GM19193 (cell line): Measurements from ENCODE around the gene AGFG1.

ENCODE experiments used
- POLR2A ChIP-seq: IDR thresholded peaks from 4 replicates; pipeline ENCODE4 v1.6.1; 2011; ENCODE audit not compliant: insufficient read depth, insufficient read length; ENCODE audit errors: extremely low read depth

Gene AGFG1

DNA sequence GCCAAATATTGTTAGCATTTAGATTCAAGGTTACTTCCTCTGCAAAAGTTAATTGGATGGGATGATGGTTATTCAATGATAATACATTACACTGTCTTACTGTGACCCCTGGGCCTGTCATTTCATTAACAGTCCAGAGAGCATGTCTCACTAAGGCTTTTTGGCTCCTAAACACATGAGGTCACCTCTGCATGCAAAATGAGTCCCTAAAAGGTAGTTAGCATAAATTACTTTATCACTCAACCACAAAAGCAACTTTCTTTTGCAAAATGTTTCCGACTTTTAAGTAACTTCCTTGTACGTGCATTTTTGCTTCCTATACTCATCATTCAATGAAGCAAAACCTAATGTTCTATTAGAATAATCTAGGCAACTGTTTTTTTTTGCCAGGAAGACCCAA is 16.8 kb upstream of the AGFG1 start:
- TF ChIP-seq POLR2A, result no peak

DNA sequence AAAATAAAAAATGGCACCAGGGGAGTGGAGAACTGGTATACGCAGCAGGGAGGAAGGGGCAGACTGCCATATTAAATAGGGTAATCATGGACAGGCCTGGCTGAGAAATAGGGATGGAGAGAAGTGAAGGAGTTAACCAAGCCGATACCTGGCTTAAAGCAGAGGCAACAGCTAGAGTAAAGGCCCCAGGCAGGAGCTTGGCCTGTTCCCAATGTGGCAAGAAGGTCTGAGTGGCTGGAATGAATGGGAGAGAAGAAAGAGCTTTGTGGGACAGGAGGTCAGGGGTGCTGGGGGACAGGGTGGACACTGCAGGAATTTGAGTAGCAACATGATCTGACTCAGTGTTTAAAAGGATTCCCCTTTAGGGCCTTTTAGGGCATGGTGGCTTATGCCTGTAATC is 15.9 kb upstream of the AGFG1 start:
- no peak for TF ChIP-seq POLR2A

DNA sequence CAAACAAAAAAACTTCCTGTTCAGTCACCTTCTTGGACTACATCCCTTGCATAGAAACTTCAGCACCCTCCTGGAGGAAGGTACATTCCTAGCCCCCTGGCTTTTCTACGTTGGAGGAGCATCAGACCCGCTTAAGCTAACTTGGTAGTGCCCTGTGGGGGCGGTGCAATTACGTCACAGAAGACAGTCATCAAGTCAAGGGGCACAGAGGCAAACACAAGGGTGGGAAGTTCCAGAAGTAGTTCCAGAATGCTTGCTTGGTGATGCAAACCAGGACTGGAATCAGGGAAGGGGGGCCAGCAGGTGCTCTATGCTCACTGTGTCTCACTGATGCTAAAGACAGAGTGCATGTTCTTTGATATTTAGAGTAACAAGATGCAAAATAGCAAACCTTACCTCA is 15.2 kb upstream of the AGFG1 start:
- TF ChIP-seq POLR2A, result no peak

DNA sequence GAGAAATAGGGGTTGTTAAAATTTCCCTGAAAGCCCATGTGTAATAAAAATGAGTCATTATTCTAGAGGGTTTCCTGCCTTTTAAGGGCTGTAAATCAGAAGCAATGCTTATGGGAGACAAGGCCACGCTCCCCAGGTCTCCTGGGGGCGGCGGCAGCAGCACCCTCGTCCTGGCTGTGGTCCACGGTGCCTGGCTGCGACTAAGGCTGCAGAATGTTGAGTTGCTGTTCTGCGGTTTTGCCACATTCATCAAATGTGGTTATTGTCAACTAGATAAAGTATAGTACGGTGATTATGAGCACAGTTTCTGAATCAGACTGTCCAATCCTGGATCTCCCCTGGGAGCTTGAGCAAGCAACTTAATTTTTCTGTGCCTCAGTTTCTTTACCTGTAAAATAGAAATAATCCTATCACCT is 11.9 kb upstream of the AGFG1 start:
- no peak for TF ChIP-seq POLR2A

DNA sequence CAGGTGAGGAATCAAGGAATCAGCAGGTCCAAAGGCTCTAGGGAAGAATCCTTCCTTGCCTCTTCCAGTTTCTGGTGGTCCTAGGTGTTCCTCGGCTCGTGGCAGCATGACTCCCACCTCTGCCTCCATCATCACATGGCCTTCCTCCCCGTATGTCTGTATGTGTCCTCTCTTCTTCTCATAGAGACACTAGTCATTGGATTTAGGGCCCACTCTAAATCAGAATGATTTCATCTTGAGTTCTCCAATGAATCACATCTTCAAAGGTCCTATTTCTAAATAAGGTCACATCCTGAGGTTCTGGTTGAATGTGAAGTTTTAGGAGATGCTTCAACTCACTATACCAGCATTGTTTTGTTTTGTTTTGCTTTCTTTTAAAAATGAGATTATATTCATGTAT is 11.1 kb upstream of the AGFG1 start:
- no peak for TF ChIP-seq POLR2A

DNA sequence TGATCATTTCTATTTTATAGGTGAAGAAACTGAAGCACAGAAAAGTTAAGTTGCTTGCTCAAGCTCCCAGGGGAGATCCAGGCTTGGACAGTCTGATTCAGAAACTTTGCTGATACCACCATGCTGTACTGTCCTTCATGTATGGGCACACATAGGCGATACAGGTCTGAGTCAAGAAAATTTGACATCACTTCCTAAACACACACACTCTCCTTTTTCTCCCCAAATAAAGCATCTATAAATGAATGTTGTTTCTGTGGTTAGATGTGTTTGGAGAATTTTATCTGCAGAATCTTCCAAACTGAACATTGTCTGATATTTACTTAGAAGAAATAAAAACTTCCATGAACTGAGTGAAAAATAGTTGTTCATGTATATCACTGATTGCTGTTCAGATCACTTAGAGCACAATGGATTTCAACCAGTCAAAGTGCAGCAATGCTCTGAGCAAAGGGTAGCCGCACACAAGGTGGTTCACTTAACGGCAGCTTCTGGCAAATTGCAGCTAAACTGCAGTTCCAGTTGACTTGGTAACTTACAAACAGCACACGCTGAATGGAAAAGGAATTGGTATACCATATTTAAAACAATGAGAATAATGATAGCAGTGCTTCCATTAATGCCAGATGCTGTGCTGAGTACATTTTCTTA is 10.0 kb upstream of the AGFG1 start:
- no peak for TF ChIP-seq POLR2A

DNA sequence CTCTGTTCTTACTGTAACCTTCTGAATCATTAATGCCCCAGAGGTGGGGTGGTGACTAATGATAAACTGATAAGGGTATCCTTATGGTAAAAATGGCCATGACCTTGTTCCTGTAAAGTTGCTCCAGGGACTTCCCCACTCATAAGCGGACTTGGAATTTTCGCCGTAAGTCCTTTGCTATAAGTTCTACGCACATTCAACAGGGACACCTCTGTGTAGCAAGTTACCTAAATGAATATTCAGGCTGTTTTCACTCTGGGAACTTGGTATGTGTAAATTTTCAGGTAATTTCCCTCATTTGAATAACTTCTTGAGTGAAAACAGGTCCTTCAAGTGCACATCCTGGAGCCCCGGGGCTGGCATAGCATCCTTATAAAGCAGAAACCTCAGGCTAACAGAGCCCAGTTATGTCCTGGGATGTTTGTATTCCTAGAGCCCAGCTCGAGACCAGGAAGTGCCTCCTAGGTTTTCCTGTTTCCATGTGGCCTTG is 9.4 kb upstream of the AGFG1 start:
- TF ChIP-seq POLR2A, result no peak

DNA sequence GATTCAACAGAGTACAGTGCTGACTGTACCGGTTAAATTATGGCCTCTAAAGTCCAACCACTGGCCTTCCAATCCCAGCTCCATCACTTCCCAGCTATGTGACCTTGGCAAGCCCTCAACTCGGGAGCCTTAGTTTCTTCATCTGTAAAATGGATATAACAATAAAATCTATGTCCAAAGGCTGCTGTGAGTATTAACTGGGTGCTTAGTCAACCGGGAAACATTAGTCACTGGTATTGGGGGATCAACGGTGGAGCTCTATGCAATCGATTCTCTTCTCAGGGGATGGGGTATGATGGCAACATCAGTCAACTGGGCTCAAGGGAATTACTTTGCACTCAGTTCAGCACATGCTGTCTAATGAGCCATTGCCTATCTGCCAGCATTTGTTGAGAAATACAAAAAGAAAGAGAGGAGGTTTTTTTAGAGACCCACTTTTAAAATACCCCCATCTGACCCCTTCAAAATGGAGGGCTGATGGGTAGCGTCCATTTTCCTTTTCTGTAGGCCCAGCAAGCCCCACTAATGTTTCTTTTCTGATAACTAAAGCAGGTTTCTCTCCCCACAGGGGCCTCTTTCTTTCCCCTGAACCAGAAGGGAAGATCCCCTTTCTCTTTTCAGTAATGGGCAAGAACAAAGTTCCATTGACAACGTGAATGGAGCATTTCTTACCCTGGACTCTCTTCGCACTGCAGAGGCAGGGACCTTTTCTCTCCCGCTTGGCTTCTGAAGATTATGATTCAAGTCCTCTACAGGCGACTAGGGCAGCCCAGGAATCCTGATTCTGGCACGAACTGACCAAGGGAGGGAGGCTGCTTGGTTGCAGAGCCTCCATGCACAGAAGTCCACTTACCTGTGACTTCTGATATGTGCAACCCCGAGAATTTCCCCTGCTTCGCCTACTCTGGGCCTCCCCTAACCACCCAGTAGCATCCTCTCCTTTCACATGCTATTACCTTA is 8.7 kb upstream of the AGFG1 start:
- TF ChIP-seq POLR2A, result no peak

DNA sequence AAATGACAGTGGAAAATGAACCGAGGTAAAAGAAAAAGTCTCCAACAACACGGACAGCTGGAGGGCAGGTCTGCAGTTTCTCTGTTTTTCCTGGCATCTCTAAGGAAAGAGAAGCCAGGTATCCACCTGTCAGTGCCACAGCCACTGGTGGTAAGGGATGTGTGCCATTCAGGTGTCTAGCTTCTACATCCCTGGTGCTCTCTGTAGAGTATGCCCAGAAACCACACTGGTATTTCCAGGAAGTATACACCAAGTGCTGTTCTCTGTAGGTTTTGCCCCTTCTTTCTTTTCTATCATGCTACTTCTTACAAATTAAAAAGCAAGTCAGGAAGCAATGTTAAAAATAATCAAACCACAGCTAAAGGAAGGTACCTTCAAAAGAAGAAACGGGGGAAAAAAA is 7.6 kb upstream of the AGFG1 start:
- no peak for TF ChIP-seq POLR2A

DNA sequence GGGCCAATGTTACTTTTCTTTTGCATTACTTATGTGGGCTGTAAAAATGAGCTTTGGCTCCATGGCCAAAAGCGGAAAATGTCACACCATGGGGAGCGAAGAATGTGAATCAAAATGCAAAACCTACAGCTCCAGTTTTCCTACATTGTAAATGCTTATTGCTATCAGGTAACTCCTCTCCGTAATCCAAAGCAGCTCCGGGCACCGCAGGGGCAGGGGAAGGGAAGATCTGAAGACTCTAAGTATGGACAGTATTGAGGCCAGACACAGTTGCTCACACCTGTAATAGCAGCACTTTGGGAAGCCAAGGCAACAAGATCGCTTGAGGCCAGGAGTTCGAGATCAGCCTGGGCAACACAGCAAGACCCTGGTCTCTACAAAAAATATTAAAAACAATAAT is 7.1 kb upstream of the AGFG1 start:
- no peak for TF ChIP-seq POLR2A

DNA sequence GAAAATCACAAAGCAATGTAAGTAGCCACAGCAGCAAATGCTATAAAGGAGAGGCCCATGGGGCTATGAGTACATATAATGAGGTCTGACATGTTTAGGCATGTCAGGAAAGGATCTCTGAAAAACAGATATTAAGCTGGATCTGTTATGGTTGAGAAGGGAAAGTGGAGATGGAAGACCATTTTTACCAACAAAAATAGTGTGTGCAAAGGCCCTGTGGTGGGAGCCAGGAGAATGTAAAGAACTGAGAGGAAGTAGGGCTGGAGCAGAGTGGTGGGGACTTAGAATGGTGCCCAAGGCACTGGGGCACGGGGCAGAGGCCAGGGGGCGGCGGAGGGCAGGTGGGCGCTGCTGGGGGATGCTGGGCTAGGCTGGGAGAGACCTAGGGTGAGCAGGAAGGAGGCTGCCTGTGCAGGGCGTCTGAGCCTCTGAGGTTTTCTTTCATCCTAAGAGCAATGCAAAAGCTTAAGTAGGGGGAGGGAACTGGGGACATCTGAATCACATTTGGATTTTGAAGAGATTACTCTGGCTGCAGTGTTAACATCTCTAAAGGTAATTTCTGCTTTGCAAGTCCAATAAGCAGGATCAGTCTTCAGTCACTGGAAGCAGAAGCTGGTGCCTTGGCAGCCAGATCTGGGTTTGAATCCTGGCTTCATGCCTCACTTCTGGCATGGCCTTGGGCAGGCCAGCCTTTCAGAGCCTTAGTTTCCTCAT is 4.9 kb upstream of the AGFG1 start:
- TF ChIP-seq POLR2A, result no peak

DNA sequence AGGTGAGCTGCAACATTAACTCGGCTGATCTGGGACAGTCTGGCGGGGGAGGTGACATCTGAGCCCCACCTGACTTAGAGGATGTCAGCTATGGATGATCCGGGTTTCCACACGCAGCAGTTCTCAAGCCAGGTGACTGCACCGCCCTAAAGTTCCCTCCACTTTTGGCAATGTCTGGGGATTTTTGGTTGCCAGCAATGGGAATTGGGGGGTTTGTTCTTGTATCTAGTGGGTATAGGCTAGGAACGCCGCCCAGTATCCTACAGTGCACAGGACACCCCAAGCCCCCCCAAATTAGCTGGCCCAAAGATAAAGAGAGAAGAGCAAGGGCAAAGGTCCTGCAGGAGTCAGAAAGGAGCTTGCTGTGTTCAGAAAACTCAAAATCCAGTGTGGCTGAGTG is 544 bp upstream of the AGFG1 start:
- no peak for TF ChIP-seq POLR2A

DNA sequence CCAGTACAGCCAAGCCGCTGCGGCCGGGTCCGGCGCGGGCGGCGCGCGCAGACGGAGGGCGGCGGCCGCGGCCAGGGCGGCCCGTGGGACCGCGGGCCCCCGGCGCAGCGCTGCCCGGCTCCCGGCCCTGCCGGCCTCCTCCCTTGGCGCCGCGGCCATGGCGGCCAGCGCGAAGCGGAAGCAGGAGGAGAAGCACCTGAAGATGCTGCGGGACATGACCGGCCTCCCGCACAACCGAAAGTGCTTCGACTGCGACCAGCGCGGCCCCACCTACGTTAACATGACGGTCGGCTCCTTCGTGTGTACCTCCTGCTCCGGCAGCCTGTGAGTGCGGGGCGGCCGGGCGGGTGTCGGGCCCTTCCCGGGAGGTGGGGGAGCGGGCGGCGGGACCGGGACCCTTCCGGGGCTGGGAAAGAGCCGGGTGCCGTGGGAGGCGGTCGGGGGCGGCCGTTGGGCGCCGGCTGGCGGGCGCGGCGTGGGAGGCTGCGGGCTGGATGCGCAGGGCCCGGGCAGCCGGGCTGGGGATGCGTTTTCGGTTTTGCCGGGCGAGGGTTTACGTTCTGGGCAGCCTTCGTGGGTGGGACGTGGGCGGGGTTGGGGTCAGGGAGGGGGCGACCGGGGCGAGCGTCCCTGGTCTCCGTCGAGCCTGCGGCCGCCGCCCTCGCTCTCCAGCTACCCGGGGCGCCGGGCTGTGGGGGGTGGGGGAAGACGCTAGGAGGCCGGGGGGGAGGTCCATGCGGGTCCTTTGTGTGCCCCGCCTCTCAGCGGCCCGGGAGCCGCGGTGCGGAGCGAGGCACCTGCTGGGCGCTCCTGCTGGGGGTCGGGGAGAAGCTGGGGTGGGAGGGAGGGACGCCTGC is 537 bp downstream of the AGFG1 start:
- peak; percentile 28 for TF ChIP-seq POLR2A

DNA sequence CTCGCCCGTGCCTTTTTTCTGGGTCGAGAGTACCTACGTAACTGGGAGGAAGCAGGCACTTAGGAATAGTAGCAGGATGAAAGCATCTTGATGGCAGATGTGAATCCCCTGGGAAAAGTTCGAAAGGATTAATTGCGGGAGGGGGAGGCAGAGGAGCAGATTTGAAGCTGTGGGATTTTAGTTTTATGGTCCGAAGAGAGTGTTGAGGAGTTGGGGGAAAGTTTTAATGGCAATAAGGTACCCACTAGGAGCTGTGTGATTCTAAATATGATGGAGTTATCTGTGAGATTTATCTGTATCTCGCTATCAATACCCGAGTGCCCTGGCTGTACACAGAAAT is 1.1 kb downstream of the AGFG1 start:
- no peak for TF ChIP-seq POLR2A
